Esophagus mucosa (tissue), 1 donor: Measurements from ENCODE around the gene MAPKAP1. TPM values are rescaled to one million over a fixed set of nuclear protein-coding genes. Genes with fewer than 3 reads are reported as not detected.

Experiments used
- ATAC-seq: fragments of 200-7000 bp; cut with Tn5 transposase; one replicate; pipeline ENCODE4 v1.9.1; 2020
- total RNA-seq: library from RNA; stranded (reverse); gene quantifications from one replicate; pipeline ENCODE4 v1.2.4, GENCODE V29; 2023
- donor health status: DM: yes; HTN: yes; CAD: no.

The MAPKAP1 gene
- total RNA-seq, 1 donor from 2014 or later, result 57.1 TPM

GRCh38 chr9:125479846-125480615 is 227.0 kb downstream of the MAPKAP1 start:
- no peak for ATAC-seq

GRCh38 chr9:125477089-125477544 is 229.9 kb downstream of the MAPKAP1 start:
- no peak for ATAC-seq

DNA sequence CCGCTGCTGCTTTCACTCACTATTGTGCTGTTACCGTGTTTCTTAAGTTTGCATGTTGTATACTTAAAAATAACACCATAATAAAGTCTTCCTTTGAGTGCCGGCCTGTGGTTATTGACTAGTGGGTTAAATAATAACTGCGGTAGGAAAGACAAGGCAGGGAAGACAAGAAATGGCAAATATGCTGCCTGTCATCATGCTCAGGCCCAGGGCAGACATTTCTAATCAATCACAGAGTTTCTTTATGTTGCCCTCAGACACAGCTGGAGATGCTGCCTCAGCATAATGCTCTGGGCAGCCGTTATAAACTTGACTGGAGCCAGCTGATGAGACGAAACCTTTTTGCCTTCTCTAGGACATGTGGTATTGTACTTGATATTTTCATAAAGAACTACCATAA is 230.4 kb downstream of the MAPKAP1 start:
- no peak for ATAC-seq

GRCh38 chr9:125475385-125475784 is 231.6 kb downstream of the MAPKAP1 start:
- no peak for ATAC-seq

DNA sequence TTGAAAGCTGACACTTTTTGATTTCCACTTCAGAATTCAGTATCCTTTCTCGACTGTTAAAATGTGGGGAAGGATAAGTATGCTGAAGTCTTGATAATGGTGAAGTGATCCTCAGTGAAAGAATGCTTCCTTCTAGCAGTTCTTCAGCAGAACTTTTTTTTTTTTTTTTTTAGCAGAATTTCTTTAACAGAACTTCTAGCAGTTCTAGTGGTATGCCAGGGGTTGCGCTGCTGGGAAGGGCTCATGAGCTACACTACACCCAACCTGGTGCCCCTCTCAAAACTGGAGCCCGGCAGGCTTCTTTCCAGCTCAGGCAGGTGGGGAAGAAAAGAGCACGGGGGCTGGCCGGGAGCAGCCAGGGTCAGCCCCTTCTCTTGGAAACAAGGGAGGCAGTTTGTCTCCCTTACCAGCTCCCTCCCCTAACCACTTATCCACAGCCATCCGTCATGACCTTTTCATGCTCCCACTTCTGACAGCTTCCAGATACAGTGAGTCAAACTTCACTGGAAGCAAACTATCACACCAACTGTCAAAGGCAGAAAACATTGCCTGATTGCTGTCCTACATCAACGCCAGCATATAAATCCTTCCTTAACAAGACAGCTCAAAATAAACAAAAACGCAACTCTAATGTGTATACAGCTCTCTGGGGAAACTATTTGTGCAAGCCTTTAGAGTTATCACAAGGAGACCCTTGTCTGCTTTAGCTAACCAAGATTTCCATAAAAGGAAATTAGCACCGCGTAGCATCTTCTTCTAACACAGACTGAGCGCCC is 233.9 kb downstream of the MAPKAP1 start:
- ATAC-seq, result no peak

GRCh38 chr9:125472562-125472925 is 234.5 kb downstream of the MAPKAP1 start:
- no peak for ATAC-seq

DNA sequence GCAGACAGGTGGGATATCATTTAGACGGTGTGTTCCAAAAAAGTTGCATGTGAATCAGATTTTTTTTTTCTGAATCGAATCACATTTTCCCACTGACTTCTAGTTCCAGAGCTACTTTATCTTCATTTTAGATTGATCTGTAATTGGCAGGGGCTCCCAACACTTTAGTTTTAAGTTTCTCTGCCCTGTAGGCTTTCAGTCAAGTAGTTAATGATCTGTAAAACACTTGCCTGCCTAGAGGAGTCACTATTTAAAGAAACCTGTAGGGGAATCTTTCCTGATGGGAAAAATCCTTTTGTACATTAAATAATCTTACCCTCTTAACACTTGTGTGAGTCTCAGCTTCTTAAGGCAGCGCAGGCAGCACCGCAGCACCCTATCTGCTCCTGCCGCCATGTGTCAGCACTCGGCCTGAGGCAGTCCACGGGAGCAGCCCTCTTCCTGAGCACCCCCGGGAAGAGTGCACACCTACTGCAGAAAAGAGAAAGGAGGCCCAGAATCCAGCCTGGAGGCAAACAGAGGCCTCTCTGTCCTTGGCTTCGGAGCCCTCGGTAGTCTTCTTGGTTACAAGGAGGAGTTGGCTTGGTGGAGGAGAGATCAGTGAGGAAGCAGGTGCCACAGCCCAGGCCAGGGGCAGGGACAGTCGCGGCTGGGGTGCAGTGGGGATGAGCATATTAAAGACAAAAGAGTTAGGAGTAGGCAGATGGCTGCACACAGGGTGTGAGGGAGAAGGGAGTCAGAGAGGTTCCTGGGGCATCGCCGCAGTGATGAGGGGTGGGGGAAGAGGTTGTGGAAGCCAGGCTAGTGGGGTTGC is 236.0 kb downstream of the MAPKAP1 start:
- ATAC-seq, result no peak

- no peak for ATAC-seq
Measured at GRCh38 chr9:125470189-125470588, 236.8 kb downstream of the MAPKAP1 start.

- no peak for ATAC-seq
Measured at GRCh38 chr9:125468646-125469045, 238.4 kb downstream of the MAPKAP1 start.

- no peak for ATAC-seq
Measured at GRCh38 chr9:125467116-125467740, 239.8 kb downstream of the MAPKAP1 start.

GRCh38 chr9:125466411-125466810 is 240.6 kb downstream of the MAPKAP1 start:
- ATAC-seq, result no peak

- no peak for ATAC-seq
Measured at GRCh38 chr9:125464591-125465385, 242.2 kb downstream of the MAPKAP1 start.

- ATAC-seq, result no peak
Measured at GRCh38 chr9:125463926-125464325, 243.1 kb downstream of the MAPKAP1 start.

DNA sequence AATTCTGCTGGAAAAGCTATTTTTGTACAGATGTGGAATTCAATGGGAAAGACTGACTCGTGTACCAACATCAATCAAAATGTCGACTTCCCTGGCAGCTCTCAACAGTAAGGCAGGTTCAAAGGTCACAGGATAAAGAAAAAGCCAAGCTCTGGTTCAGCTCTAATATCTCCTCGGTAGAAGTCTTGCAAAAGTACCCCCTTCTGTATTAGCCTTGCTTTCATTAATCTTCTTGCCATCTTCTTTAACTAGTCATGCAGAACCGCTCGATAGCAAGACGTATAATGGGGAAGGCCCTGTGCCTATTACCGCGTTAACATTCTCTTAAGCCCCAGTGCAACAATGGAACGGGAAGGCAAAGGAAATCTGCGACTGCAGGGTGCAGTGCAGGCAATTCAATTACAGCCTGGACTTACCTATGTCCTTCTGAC is 244.1 kb downstream of the MAPKAP1 start:
- ATAC-seq, result no peak

GRCh38 chr9:125461636-125462190 is 245.3 kb downstream of the MAPKAP1 start:
- ATAC-seq, result no peak

- no peak for ATAC-seq
Measured at GRCh38 chr9:125460883-125461635, 245.9 kb downstream of the MAPKAP1 start.

DNA sequence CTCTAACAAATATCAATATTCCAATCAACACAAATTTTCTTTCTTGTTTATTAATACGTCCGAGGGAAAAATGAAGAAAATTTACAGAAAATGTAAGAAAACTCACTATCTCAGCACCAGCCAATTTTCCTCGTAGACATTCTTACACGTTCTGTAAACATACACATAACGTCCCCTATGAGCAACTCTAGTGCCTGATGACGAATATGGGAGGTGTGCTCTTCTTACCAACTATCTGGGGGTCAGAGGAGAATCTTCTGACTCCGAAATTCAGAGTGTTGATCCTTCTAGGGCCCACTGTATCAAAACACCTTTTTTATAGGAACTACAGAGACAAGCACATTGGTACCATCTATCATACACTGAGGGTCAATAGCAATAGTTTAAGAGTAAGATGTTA is 246.7 kb downstream of the MAPKAP1 start:
- ATAC-seq, result no peak

GRCh38 chr9:125457357-125457756 is 249.7 kb downstream of the MAPKAP1 start:
- no peak for ATAC-seq

- ATAC-seq, result no peak
Measured at GRCh38 chr9:125455876-125456275, 251.1 kb downstream of the MAPKAP1 start.

- no peak for ATAC-seq
Measured at GRCh38 chr9:125455132-125455531, 251.9 kb downstream of the MAPKAP1 start.
